Activated naive CD4-positive, alpha-beta T cell (primary cell): ENCODE measurements around the gene PRSS21.
A peak's percentile ranks its signal among the peaks of the same experiment; 100 is the strongest.

Experiments used
- DNase-seq, 4 experiments: peaks; one replicate each; lab custom pipeline; 2025; lab: John Stamatoyannopoulos, UW

PRSS21 gene

GRCh38 chr16:2779978-2780898 lies 36.8 kb upstream of the PRSS21 start:
- DNase-seq = no peak

GRCh38 chr16:2782583-2783351 lies 34.3 kb upstream of the PRSS21 start:
- DNase-seq = no peak

GRCh38 chr16:2783581-2784357 lies 33.3 kb upstream of the PRSS21 start:
- DNase-seq = no peak

GRCh38 chr16:2784358-2785100 lies 32.5 kb upstream of the PRSS21 start:
- DNase-seq = no peak

GRCh38 chr16:2785101-2785991 lies 31.7 kb upstream of the PRSS21 start:
- peak in 1 of 4 experiments; percentile 46 for DNase-seq

- DNase-seq = no peak
These were observed 30.8 kb upstream of the PRSS21 start for GRCh38 chr16:2786061-2786825.

- DNase-seq = no peak
These were observed 30.2 kb upstream of the PRSS21 start for GRCh38 chr16:2786826-2787151.

- no peak for DNase-seq
These were observed 29.6 kb upstream of the PRSS21 start, which contains the start of gene PRSS33 for GRCh38 chr16:2787406-2787805. Gene PRSS33 (minus strand): TSS chr16:2787560. CDS start chr16:2786547, 1,013 bp downstream.

GRCh38 chr16:2787961-2788360 lies 29.1 kb upstream of the PRSS21 start:
- DNase-seq = no peak

- DNase-seq = no peak
These were observed 26.4 kb upstream of the PRSS21 start for GRCh38 chr16:2790631-2791030.

- no peak for DNase-seq
These were observed 25.9 kb upstream of the PRSS21 start for GRCh38 chr16:2791174-2791573.

GRCh38 chr16:2792940-2793339 lies 24.1 kb upstream of the PRSS21 start:
- DNase-seq = no peak

- no peak for DNase-seq
These were observed 21.5 kb upstream of the PRSS21 start for GRCh38 chr16:2795395-2796143.

GRCh38 chr16:2798723-2799204 lies 18.3 kb upstream of the PRSS21 start:
- DNase-seq = no peak

- no peak for DNase-seq
These were observed 17.7 kb upstream of the PRSS21 start for GRCh38 chr16:2799205-2799858.

- DNase-seq = no peak
These were observed 17.2 kb upstream of the PRSS21 start for GRCh38 chr16:2799859-2800226.

- DNase-seq = no peak
These were observed 13.4 kb upstream of the PRSS21 start for GRCh38 chr16:2803545-2804195.

- DNase-seq = no peak
These were observed 12.3 kb upstream of the PRSS21 start for GRCh38 chr16:2804728-2805127.
